ENCODE measurements around the gene TMEM80. TPM values are rescaled to one million over a fixed set of nuclear protein-coding genes. Genes with fewer than 3 reads are reported as not detected.

The TMEM80 gene
- total and polyA plus RNA-seq, 12 donors = 10.1 to 24.2 (median 14.5) TPM

GRCh38 chr11:697811-698311 lies 2.2 kb downstream of the TMEM80 start:
- DNase-seq (no peak), ATAC-seq (no peak)
- Histone ChIP-seq H3K4me3 (peak overlapping the region in 1 of 10 donors; percentile 1), H3K27ac (peak overlapping the region in 7 of 10 donors; percentile 31 to 100 (median 100)), H3K36me3 (peaks cover 0 to 37% (median 7%) of the 10 kb centered on the region in 9 donors), H3K27me3 (no peaks in the 10 kb centered on the region), H3K9me3 (no peaks in the 10 kb centered on the region), H3K4me1 (peaks cover 10 to 53% (median 37%) of the 10 kb centered on the region in 9 donors)
- WGBS, 2 donors = 83 to 86% methylated on average over 11 of the region's 11 CpGs
- intact Hi-C loops (cut with DNase I) = no loop called here
- no peak for TF ChIP-seq CTCF (IDR thresholded peaks at IDR 0.05)

GRCh38 chr11:698493-699115 lies 3.0 kb downstream of the TMEM80 start:
- peak overlapping the region in 2 of 10 donors; percentile 100 for H3K27ac ChIP-seq
- H3K36me3 ChIP-seq = peaks cover 0 to 41% (median 7%) of the 10 kb centered on the region in 9 donors
- H3K9me3 ChIP-seq = no peaks in the 10 kb centered on the region
- no peak overlapping the region for H3K4me3 ChIP-seq
- TF ChIP-seq CTCF (IDR thresholded peaks at IDR 0.05) = no peak
- no peaks in the 10 kb centered on the region for H3K27me3 ChIP-seq
- peaks cover 7 to 50% (median 30%) of the 10 kb centered on the region in 9 donors for H3K4me1 ChIP-seq
- intact Hi-C loops (cut with DNase I) = no loop called here
- no peak for DNase-seq
- no peak for ATAC-seq
- 77% methylated on average over 17 of the region's 17 CpGs for WGBS, 2 donors

- Histone ChIP-seq H3K36me3 (peaks cover 0 to 41% (median 7%) of the 10 kb centered on the region in 9 donors), H3K4me1 (peaks cover 3 to 45% (median 25%) of the 10 kb centered on the region in 9 donors), H3K27ac (no peak overlapping the region), H3K4me3 (no peak overlapping the region), H3K27me3 (no peaks in the 10 kb centered on the region), H3K9me3 (no peaks in the 10 kb centered on the region)
- DNase-seq (no peak), ATAC-seq (no peak)
- intact Hi-C loops (cut with DNase I) = no loop called here
- WGBS, 2 donors = 95 to 97% methylated on average over 7 of the region's 7 CpGs
- TF ChIP-seq CTCF (IDR thresholded peaks at IDR 0.05) = no peak
Observed at GRCh38 chr11:699116-699508, 3.5 kb downstream of the TMEM80 start.

GRCh38 chr11:699753-700152 lies 4.1 kb downstream of the TMEM80 start:
- DNase-seq = no peak

More at GRCh38 chr11:699753-700152, 4.1 kb downstream of the TMEM80 start:
- Histone ChIP-seq H3K4me1 (peaks cover 3 to 42% (median 20%) of the 10 kb centered on the region in 9 donors), H3K27me3 (no peaks in the 10 kb centered on the region), H3K36me3 (peaks cover 0 to 41% (median 7%) of the 10 kb centered on the region in 9 donors), H3K4me3 (no peak overlapping the region), H3K27ac (no peak overlapping the region), H3K9me3 (no peaks in the 10 kb centered on the region)
- no peak for ATAC-seq
- no peak for TF ChIP-seq CTCF (IDR thresholded peaks at IDR 0.05)
- intact Hi-C loops (cut with DNase I) = no loop called here
- WGBS, 2 donors = 93 to 100% methylated on average over 1 of the region's 1 CpG

Data from heart right ventricle (tissue), 16 donors.